K562 (cell line): ENCODE measurements around the gene LAMTOR5. TPM values are rescaled to one million over a fixed set of nuclear protein-coding genes. Genes with fewer than 3 reads are reported as not detected.

Source experiments
- CCNT2 ChIP-seq: IDR thresholded peaks from 2 replicates; pipeline ENCODE4 v1.6.1; 2011; ENCODE audit warnings: borderline replicate concordance, low read depth, mild to moderate bottlenecking, moderate library complexity, mixed read lengths, low read length; ENCODE audit not compliant: insufficient read length; ENCODE audit errors: extremely low read depth
- JUN ChIP-seq, 2 experiments: sonication (generic) in 1 of 2; formaldehyde crosslinking in 1 of 2; IDR thresholded peaks; 2 replicates each; pipeline versions ENCODE4 v1.6.1 to v1.8.0; 2012 to 2022; ENCODE audit warnings: borderline replicate concordance in 2 of 2, mild to moderate bottlenecking in 2 of 2, improper control_type of control experiment in 1 of 2, low read depth in 1 of 2, low read length in 1 of 2, missing genetic modification reagents in 1 of 2
- KDM5B ChIP-seq: fragments of 200-600 bp; sonication (generic); IDR thresholded peaks from 2 replicates; pipeline ENCODE4 v1.6.1; 2012; ENCODE audit warnings: low read depth, mild to moderate bottlenecking, moderate library complexity, low read length, control low read depth, inconsistent platforms; ENCODE audit not compliant: insufficient replicate concordance
- OTX1 ChIP-seq: fragments of 450-650 bp; formaldehyde crosslinking; IDR thresholded peaks from 2 replicates; pipeline ENCODE4 v1.4.0; 2022; ENCODE audit warnings: mild to moderate bottlenecking
- ZBTB17 ChIP-seq: fragments of 450-650 bp; formaldehyde crosslinking; IDR thresholded peaks from 2 replicates; pipeline ENCODE4 v1.4.0; 2020; ENCODE audit warnings: mild to moderate bottlenecking
- ZBTB40 ChIP-seq, 2 experiments: fragments of 450-650 bp in 1 of 2; sonication (generic) in 1 of 2; formaldehyde crosslinking in 1 of 2; IDR thresholded peaks; 2 replicates each; pipeline versions ENCODE4 v1.7.1 to v1.9.0; 2016 to 2022; ENCODE audit warnings: inconsistent platforms in 1 of 2, mild to moderate bottlenecking in 1 of 2, missing genetic modification reagents in 1 of 2
- ZNF407 ChIP-seq: fragments of 450-650 bp; IDR thresholded peaks from 2 replicates; pipeline ENCODE4 v1.6.1; 2016; ENCODE audit warnings: low read depth
- polyA plus RNA-seq, 8 experiments: library from polyadenylated mRNA; depleted of rRNA in 4 of 8; stranded (reverse) in 5 of 8; unstranded in 3 of 8; fragments of >200 nt; fragmentation: Nextera tagmentation in 2 of 8; fragmentation: Illumina TruSeq in 1 of 8; extraction: Ambion mirVana in 2 of 8; extraction: Trizol in 1 of 8; gene quantifications; 2 replicates each; pipeline versions ENCODE4 v1.2.1 to v1.2.3, GENCODE V29; 2011 to 2014; ENCODE audit warnings: inconsistent platforms in 1 of 8, missing spikeins in 1 of 8
- total RNA-seq, 7 experiments: library from RNA; depleted of rRNA in 6 of 7; stranded (reverse); fragments of >200 nt in 6 of 7; fragmentation: Illumina TruSeq in 2 of 7; extraction: Trizol in 2 of 7; gene quantifications; 2 replicates each; pipeline versions ENCODE4 v1.2.1 to v1.2.3, GENCODE V29; 2011 to 2021; ENCODE audit warnings: low replicate concordance in 1 of 7

Gene LAMTOR5
- total and polyA plus RNA-seq, 9 of the 15 experiments (the other 6 are each of a cell fraction or from before 2014, with no cell fraction given) = 118 to 712 (median 241) TPM

- no peak for TF ChIP-seq ZNF407
- TF ChIP-seq OTX1 = no peak
- peak; percentile 31; the same call in 1 of the 2 replicates for TF ChIP-seq ZBTB17 (CRISPR knock-in tag)
- TF ChIP-seq ZBTB40 (IDR thresholded peaks at IDR 0.05) = no peak
- no peak for TF ChIP-seq ZBTB40 (CRISPR knock-in tag; IDR thresholded peaks at IDR 0.05)
- peak; percentile 87 for TF ChIP-seq JUN (IDR thresholded peaks at IDR 0.05; ENCODE audit: borderline replicate concordance, low read depth, low read length)
- TF ChIP-seq JUN (CRISPR knock-in tag; IDR thresholded peaks at IDR 0.05; ENCODE audit: borderline replicate concordance) = no peak
- TF ChIP-seq CCNT2 = peak; percentile 20
- TF ChIP-seq KDM5B = no peak
Measured at GRCh38 chr1:110420874-110421793, 13.6 kb upstream of the LAMTOR5 start (continued).
